ENCODE results near the gene RABL6.
A peak's percentile ranks its signal among the peaks of the same experiment; 100 is the strongest.
"Not testable (repeated sequence)": the region's sequence is repeated elsewhere in the genome, so short reads cannot be mapped to it uniquely, and the experiment has no call there.

RABL6 gene

GRCh38 chr9:136882109-136882946, 74.6 kb downstream of the RABL6 start:
- peak; percentile 64 for DNase-seq (ENCODE audit: low read depth)

GRCh38 chr9:136882947-136883283, 75.2 kb downstream of the RABL6 start:
- DNase-seq (ENCODE audit: low read depth), result not testable (repeated sequence)

GRCh38 chr9:136883670-136884069, 75.9 kb downstream of the RABL6 start:
- DNase-seq (ENCODE audit: low read depth), result not testable (repeated sequence)

- DNase-seq (ENCODE audit: low read depth), result peak; percentile 96
Observed at GRCh38 chr9:136885950-136886578, 78.3 kb downstream of the RABL6 start, which contains the start of gene TRAF2. Gene TRAF2 (plus strand): TSS chr9:136886516. CDS start chr9:136898741, 12,225 bp downstream.

- DNase-seq (ENCODE audit: low read depth), result no peak
Observed at GRCh38 chr9:136886610-136887597, 79.2 kb downstream of the RABL6 start.

GRCh38 chr9:136888454-136888853, 80.7 kb downstream of the RABL6 start:
- DNase-seq (ENCODE audit: low read depth), result no peak

- no peak for DNase-seq (ENCODE audit: low read depth)
Observed at GRCh38 chr9:136889858-136890257, 82.1 kb downstream of the RABL6 start.

- no peak for DNase-seq (ENCODE audit: low read depth)
Observed at GRCh38 chr9:136890661-136891060, 82.9 kb downstream of the RABL6 start.

Data from HS-5 (cell line).